Hepatocyte (in vitro differentiated cells): ENCODE data around the gene FAIM.

Experiments used
- EZH2 ChIP-seq: fragments of 200-600 bp; sonication (generic); IDR thresholded peaks from 2 replicates; pipeline ENCODE4 v1.6.1; 2016; ENCODE audit warnings: antibody characterized with exemption, mild to moderate bottlenecking, borderline replicate concordance
- TF ChIP-seq, protein P1 (sequence below): fragments of 200-600 bp; sonication (generic); IDR thresholded peaks from 2 replicates; pipeline ENCODE4 v1.5.1; 2016; ENCODE audit warnings: antibody characterized with exemption, mild to moderate bottlenecking; ENCODE audit not compliant: poor library complexity

DNA sequence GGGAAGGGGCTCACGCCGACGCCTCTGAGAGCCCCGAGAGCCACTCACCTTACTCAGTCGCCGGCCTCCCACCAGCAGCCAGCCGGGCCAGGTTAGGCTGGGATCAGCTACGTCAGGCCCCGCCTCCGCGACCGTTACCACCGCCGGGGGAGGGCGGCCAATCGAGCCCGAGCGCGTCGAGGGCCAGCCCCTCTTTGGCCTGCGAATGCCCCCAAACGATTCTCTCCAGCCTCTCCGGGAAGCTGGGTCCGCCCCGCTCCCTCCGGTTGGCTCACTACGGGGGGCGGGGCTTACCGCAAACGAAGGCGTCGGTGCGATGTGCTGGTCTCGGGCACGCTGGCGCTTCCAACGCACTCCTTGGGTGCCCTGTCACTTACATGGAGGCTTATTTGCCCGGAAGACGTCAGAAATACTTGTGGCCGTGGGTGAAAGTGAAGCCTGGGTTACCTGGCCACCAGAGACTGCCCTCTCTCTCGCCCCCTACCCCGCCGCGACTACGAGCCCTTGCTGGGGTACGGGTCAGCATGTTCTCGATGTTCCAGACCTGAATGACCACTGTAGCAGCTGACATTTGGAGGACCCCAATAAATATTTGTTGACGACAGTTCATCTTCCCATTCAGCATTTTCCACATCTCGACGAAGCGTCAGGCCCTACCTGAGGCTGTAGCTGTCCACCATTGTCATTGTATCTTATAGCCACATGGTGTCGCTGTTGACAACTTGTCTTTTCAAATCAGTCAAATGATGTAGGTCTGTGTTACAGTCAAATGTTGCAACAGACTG is 14.2 kb upstream of the FAIM start, which contains the start of gene CEP70:
- TF ChIP-seq, protein P1, sequence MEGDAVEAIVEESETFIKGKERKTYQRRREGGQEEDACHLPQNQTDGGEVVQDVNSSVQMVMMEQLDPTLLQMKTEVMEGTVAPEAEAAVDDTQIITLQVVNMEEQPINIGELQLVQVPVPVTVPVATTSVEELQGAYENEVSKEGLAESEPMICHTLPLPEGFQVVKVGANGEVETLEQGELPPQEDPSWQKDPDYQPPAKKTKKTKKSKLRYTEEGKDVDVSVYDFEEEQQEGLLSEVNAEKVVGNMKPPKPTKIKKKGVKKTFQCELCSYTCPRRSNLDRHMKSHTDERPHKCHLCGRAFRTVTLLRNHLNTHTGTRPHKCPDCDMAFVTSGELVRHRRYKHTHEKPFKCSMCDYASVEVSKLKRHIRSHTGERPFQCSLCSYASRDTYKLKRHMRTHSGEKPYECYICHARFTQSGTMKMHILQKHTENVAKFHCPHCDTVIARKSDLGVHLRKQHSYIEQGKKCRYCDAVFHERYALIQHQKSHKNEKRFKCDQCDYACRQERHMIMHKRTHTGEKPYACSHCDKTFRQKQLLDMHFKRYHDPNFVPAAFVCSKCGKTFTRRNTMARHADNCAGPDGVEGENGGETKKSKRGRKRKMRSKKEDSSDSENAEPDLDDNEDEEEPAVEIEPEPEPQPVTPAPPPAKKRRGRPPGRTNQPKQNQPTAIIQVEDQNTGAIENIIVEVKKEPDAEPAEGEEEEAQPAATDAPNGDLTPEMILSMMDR: peak; percentile 92
- TF ChIP-seq EZH2: no peak
